CD4-positive, alpha-beta T cell treated with Interleukin-6 at 100 ng/mL for 8 hours (primary cell): ENCODE results near the gene MOBP.
"Not testable (repeated sequence)": the region's sequence is repeated elsewhere in the genome, so short reads cannot be mapped to it uniquely, and the experiment has no call there.

Experiments used
- DNase-seq: peaks from one replicate; pipeline ENCODE4 v3.0.0-alpha.2; 2020; ENCODE audit warnings: mixed read lengths, low spot score

The MOBP gene

DNA sequence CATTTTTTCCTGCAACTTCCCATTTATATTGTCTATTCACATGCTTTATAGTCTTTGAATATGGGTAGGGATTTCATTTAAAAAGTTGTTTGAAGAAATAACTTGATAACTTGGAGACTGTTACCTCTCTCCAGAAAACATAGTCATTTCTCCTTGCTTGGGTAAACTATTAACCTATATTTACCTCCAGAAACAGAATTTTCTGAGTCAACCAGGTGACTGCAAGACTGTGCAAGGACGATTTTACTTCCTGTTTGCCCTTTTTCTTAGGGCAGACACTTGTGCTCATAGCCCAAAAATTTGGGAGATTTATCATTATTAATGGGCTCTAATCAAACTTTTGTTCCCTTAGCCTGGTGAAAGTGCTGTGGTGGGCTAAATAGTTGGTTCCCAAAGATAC, 14.3 kb upstream of the MOBP start:
- no peak for DNase-seq

DNA sequence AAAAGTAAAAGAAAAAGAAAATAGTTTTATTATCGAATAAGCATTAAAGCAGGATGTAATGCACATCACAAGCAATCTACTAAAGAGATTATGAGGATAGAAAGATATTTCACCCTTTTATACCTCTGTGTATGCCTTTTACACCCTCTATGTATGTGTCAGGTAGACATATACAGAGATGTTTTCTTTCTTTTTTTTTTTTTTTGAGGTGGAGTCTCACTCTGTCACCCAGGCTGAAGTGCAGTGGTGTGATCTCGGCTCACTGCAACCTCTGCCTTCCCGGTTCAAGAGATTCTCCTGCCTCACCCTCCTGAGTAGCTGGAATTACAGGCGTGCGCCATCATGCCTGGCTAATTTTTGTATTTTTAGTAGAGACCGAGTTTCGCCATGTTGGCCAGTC, 13.6 kb upstream of the MOBP start:
- DNase-seq, result not testable (repeated sequence)

DNA sequence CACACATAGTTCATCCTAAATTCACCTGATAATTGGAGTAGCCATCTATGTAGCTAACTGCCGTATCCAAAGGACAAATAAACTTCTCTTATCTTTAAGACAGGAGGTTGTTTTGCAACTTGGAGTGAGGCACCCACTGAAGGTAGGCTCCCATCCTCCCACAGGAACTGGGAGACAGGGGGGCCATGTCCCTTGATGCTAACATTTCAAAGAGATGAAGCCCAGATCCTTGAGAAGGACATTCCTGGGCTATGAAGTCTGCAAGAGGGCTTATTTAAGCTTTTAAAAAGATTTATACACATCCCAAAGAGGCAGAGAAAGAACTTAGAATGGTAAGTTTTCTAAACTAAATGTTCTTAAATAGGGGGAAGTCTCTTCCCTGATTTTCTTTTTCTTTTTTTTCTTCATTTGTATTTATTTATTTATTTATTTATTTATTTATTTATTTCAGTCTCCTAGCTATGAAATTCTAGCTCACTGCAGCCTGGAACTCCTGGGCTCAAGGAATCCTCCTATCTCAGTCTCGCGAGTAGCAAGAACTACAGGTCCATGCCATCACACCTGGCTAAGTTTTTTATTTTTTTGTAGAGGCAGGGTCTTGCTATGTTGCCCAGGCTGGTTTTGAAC, 12.8 kb upstream of the MOBP start:
- no peak for DNase-seq

DNA sequence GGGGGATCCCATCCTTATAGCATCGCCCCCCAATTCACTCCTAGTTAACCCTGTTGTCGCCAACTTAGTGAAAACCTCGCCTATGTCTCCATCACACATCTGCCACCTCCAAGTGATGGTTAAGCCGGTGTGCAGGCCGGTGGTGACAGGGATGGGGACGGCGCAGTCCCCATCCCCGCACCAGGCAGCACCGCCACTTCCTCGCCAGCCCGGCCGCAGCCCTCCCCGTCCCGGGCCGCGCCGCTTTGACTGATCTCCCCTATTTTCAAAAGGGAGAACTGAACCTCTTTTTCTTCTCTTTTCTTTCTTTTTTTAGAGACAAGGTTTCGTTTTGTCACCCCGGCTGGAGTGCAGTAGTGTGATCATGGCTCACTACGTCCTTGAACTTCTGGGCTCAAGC, 11.3 kb upstream of the MOBP start:
- DNase-seq, result no peak

DNA sequence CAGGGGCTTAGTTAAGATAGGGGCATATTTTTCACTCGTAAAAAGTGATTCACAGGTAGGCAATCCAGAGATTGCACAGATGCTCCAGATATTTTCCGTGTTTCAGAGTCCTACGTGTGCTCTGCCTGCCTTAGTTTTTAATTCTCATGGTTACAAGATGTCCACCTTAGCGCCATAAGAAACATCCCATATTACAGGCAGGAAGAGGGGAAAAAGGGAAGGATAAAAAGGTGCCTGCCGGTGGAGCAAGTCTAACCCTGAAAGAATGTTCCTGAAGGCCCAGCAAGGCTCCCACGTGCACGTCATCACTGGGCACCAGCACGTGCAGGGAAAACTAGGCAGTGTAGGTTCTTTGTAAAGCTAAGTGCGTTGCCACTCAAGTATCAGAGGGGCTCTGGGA, 10.1 kb upstream of the MOBP start:
- DNase-seq, result no peak

DNA sequence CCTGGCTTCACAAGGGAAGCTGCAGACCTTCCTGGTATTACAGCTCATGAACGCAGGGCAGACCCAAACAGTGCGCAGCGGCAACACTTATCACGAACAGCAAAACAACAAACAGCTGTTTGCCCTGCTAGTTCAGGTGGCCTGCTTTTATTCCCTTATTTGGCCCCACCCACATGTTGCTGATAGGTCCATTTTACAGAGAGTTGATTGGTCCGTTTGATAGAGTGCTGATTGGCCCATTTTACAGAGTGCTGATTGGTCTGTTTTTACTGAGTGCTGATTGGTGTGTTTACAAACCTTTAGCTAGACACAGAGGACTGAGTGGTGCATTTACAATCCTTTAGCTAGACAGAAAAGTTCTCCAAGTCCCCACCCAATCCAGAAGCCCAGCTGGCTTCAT, 8.9 kb upstream of the MOBP start:
- DNase-seq, result not testable (repeated sequence)

DNA sequence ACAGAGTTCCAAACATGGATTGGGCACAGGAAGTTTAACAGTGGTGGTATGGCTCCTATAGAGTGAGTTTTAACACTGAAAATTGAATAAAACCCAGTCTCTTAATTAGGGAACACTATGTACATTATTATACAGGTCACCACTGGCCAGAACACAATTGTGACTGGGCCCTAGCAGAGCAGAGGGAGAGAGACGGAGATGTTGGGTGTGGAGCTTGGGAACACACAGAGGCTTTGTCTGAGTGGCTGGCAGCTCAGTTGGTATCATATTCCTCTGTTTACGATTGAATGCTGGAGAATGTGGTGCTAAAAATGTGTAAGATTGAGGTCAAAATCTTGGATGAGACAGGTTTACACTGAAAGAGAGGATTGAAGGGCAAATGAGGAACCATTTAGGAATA, 6.8 kb upstream of the MOBP start:
- no peak for DNase-seq

DNA sequence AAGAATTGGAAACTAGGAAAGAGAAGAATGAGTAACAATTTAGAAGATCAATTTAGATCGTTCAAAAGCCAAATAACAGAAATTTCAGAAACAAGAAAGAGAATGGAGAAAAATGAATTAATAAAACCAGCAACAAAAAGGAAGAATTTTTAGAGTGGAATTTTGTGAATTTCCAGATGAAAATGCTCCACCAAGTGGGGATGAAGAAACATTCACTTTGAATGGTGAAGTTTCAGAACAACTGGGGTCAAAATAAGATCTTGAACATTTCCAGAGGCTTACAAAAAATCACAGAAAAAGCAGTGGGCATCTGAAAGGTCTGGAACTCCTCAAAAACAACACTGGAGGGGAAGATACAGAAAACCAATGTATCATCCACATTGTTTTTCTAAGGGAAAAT, 4.2 kb upstream of the MOBP start:
- no peak for DNase-seq

DNA sequence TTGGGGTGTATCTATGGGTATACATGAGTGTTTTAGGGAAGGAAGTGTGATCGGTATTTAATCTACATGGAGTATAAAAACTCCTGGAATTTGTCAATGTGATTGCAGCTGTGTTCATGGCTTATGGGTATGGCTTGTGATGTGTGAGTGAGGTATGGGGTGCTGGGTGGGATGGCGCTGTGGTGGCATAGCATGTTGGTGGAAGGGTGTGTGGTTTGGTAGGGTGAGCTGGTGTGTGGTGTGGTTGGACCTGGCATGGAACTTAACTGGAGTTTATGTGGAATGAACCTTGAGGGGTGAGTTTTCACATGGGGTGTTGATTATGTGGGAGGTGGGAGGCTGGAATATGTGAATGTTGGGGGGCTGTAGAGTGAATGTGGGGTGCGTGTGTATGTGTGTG, 492 bp upstream of the MOBP start:
- no peak for DNase-seq

DNA sequence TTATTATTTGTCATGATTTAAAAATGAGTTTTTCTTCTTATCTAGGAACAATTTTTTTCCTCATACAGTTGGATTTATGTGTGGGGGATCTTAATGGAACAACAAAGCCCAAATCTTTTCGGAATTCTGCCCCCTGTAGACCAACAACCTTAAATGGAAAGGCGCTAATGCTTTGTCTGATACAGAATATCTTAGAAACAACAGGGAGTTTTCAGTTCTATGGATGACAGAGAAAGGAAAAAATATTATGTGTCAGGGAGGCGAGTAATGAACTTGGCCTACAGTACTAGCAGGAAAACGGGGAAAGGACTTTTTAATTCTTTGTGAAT, 592 bp downstream of the MOBP start:
- no peak for DNase-seq

DNA sequence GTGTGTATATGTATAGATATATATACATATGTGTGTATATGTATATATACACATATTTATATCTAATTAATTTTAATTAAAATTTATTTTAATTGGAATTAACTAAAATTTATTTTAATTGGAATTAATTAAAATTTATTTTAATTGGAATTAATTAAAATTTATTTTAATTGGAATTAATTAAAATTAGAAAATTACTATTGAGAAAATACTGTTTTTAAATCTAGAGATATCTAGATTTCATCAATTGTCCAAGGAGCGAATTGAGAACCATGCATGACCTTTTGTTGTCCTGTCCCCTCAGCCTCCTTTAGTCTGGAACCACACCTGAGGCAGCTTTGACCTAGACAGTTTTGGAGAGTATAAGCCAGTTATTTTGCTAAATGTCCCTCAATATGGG, 1.8 kb downstream of the MOBP start:
- no peak for DNase-seq

DNA sequence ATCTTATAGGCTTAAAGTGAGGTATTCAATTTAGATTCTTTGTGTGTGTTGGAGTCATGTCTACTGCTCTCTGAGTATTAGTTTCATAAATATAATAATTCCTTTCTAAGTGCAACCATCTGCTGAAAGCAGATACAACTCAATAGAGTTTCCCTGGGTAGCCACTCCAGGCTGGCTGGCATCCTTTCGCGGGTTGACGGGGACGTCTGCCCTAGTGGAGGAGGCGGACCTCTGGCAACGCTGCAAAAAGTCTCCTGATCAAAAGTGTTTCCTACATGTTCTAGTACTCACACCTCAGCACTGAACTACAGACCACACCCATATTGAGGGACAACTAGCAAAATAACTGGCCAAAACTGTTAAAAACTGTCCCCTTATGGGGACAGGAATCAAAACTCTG, 2.5 kb downstream of the MOBP start:
- no peak for DNase-seq

DNA sequence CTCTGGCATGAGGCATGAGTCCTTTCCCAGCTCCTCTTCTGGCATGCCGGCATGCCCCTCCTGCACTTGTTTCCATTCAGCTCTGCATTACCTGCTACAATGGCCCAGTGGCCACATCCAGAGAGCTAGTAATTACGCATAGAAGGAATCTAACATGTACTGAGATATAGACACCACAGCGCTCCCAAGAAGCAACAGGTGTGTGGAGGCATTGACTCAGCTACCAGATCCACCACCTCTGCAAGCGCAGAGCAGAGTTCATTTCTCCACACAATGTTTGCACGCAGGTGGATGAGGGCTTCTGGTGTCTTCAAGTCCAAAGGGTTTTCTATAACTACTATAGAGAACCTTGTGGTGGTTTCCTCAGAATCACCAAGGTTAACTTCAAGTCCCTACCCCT, 4.2 kb downstream of the MOBP start:
- DNase-seq, result no peak

DNA sequence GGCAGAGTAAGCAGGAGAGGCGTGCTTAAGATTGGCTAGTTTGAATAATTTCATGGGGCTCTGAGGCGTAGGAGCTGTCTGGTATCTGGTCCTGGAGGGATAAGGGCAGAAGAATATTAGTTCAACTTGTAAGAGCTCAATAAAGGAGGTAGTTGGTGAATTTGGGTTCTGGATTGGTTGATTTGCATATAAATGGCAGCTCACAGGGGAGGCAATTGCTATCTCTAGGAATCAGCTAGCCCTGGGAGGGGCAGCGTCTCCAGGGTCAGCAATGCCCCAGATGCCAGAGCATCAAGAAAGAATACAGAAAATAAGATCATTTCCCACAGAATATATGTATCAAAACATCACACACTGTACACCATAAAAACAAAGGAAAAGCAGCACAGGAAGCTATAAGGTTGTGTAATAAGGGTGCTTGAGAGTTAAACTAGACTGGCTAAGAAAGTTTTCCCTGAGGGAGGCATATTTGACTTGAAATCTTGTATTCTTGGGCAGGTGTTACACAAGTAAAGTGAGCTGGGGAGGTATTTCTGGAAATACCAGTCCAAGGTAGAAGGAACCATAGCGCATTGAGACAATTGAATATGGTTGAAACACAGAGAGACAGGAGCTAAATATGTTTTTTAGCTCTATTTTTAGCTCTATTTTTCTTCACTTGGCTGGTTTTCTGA, 6.1 kb downstream of the MOBP start:
- no peak for DNase-seq

DNA sequence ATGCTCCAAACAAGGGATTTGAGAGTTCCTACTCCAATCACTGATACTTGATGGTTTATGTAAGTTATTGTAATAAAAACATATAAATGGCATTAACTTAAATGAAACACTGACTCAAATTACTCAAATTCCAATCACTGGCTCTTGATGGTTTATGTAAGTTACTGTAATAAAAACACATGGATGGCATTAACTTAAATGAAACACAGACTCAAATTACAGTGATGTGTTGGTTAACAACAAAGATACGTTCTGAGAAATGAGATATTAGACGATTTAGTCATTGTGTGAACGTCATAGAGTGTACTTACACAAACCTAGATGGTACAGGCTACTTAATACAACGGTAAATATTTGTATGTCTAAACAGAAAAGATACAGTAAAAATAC, 6.6 kb downstream of the MOBP start:
- no peak for DNase-seq

DNA sequence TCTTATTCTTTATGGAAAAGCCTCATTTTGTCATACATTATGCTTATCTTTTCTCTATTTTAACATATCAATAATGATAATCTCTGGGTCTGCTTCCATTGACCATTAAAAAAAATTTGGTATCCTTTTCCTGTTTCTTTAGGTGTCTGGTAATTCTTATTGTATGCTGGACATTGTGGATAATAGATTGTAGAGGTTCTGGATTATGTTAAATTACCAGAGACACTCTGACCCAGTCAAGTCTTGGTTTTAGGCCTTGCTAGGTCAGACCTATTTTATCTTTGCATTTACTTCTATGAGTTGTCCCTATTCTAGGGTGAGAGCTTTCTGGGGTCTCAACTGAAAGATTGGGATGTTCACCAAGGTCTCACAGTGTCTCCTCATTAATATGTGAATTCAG, 9.3 kb downstream of the MOBP start:
- DNase-seq, result no peak

DNA sequence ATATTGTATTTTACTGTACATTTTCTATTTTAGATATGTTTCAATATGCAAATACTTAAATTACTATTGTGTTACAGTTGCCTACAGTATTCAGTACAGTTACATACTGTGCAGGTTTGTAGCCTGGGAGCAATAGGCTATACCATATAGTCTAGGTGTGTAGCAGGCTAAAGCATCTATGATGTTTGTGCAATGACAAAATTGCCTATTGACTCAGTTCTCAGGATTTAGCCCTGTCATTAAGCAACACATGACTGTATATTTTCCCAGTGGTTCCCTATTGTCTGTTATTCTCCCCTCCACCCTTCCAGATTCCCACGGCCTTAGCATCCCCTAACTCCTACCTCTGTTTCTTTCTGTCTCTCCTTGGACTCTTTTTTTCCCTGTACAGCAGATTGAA, 10.7 kb downstream of the MOBP start:
- DNase-seq, result no peak

DNA sequence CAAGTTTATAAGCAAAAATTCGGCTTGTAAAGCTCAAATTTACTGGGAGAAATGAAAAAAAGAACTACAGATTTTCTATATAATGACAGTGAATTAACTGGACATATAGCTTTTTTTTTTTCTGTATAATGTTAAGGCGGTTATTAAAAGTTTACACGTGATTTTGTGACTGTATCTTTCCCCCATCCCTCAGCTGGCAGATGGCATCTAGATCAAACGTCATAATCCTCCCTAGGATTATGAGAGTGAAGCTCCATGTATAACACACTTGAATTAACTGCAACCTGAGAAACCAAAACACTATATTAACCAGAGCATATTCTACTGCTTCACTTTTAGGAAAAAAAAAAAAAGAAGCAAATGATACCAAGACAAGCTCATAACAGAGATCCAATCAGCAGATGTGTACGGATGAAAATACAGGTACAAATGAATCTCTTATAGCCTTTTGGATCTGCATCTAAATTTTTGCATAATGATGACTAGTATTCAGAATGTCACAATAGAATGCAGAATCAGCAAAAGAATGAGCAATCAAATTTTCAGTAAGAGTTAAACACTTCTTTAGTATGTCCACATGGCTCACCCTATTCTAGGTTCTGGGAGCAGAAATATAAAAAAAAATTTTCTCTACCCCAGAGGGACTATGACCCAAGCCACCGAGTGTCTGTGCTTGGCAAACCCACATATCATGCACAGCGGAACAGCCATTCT, 12.4 kb downstream of the MOBP start:
- no peak for DNase-seq

DNA sequence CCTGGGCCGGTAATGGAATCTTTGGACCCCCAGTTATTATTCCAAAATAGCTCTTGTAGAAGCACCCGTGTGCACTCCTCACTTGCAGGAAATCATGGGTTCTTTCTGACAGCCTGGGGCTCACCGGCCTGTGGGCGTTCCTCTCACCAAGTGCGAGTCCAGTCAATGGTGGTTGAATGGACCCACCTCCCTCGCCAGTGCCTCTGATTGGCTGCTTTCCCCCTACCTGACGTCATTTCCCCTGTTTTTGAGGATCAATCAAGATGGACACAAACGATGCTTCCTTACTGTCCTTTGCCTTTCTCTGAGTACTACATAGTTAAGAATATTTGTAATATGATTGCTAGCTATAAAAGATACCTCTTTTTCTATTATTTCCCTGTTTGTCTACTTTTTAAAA, 18.1 kb downstream of the MOBP start:
- no peak for DNase-seq

DNA sequence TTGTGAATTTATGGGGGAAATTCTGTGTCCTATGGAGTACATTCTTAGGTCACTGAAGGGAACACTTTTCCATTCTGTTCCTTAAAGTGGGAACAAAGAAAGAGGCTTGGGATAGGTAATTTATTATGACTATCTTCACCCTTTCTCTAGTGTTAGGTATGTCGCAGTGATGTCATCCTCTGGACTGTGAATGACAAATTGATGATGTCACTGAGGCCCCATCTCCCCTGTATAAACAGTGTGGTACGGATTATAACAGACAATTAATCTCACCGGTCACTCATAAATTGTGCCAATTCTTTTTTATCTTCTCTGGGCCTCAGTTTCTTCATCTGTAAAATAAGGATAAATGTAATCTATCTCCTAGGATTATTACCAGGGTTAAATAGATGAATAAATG, 23.5 kb downstream of the MOBP start:
- DNase-seq, result no peak

DNA sequence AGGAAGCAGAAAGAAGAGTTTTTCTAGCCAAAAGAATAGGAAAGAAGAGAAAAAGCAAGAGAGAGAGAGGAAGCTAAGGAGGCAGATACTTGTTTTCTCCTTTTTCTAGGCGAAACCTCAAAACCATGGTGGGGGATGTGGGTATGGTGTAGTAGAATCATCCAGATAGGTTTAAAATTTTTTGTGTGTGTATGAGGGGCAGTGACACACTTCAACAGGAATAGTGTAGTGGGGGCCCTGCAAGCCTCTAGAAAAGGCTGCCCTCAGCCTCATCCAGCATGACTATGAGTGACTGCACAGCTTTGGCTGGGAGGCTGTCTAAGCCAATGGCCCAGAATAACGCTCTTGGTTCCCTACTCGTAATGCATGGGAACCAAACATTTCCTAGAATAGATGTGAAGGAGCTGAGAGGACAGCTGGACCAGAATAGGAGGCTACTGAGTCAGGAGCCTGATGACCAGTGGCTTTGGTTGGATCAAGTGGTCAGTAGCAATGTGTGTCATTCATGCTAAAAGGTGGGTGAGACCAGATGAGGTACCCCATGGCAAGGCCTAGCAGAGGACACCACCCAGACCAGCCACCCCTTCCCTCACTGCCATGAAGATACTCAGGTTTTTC, 24.4 kb downstream of the MOBP start:
- DNase-seq, result no peak

DNA sequence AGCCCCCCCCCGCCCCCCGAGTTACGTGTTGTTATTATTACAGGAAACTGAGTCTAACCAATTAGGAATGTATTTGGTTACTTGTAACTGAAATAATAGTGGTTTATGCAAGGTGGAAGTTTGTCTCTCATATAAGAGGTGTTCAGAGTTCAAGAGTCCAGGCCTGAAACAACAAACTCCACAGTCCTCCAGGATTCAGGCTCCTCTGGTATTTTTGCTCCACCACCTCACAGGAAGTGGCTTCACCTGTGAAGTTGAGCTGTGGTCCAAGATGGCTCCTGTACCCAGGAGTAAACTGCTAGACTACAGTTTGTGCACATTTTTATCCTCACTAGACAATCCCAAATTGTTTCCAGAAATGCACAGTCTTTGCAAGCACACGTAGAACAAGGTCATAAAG, 27.3 kb downstream of the MOBP start:
- DNase-seq, result no peak

DNA sequence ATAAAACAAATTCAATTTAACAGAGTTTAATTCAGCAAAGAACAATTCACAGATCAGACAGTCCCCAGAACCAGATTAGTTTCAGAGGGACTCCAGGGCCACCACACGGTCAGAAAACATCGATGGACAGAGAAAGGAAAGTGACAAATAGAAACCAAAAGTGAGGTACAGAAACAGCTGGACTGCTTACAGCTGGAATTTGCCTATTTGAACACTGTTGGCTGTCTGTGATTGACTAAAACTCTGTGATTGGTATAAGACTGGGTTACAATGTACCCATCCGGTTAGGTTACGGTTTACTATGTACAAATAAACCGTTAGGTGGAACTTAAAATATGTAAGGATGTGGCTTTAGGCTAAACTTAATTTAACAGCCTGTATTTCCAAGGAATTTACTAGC, 30.3 kb downstream of the MOBP start:
- DNase-seq, result no peak
